ENCODE data around the gene CHSY3.

Gene CHSY3

GRCh38 chr5:129951039-129951438, 46.8 kb downstream of the CHSY3 start:
- DNase-seq: no peak

DNA sequence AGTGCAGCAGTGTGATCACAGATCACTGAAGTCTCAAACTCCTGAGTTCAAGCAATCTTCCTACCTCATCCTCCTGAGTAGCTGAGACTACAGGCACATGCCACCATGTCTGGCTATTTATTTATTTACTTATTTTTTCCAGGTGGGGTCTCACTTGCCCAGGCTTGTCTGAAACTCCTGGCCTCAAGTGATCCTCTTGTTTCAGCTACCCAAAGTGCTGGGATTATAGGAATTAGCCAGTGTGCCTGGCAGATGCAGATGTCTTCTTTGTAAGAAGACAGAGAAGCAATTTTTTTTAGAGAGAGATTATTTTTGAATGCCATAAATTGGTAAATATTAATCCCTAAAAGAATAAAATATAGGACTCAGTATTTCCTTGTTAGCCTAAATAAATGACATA, 54.3 kb downstream of the CHSY3 start:
- no peak for DNase-seq

DNA sequence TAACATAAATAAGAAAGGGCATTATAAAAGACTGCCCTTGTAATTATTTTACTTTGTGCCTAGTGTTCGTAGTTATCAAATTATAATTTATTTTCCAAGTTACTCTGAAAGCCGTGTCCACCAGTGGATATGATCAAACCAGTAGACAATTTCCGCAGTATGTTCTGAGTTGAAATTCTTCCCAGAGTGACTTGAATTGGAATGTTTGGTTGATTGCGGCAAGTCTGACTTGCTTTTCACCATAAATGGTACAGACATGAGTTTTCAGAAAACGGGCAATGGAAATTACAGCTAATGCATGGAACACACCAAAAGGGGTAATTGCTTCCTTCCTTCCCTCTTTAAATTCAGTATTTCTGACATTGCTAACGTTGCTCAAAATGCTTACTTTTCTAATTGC, 56.6 kb downstream of the CHSY3 start:
- no peak for DNase-seq

DNA sequence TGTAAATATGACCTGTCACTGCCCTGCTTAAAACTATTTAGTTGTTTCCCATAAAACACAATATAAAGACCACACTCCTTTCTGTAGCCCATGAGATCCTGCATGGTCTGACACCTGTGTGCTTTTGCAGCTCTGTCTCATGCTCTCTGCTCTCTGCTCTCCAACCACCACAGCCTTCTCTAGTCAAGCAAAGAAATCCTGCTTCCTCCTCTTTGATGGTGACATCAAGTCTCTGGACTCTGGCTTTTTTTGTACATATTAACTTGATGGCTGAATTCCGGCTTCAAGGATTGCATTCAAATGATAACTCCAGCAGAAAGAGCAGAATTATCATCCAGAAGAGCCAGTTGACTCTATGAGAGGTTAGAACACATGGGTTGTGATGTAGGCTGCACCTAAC, 58.2 kb downstream of the CHSY3 start:
- DNase-seq: no peak

- no peak for DNase-seq
Observed at GRCh38 chr5:129963359-129963758, 59.1 kb downstream of the CHSY3 start.

DNA sequence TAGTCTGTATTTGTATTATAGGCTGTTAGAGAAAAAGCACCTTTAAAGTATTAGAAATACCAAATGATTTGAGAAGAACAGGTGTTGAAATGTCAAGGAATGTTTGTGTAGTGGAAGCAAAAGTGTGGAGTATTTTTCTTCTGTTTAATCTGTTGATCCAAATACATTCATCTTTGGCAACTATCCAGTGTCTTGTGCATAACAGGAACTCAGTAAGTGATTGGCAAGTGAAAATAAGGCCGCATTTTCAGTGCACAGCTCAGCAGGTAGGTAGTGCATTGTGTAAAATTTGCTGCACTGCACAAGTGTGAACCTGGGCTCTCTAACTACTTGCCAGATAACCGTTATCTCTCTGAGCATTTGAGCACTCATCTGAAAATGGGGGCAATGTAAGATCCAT, 61.8 kb downstream of the CHSY3 start:
- no peak for DNase-seq

DNA sequence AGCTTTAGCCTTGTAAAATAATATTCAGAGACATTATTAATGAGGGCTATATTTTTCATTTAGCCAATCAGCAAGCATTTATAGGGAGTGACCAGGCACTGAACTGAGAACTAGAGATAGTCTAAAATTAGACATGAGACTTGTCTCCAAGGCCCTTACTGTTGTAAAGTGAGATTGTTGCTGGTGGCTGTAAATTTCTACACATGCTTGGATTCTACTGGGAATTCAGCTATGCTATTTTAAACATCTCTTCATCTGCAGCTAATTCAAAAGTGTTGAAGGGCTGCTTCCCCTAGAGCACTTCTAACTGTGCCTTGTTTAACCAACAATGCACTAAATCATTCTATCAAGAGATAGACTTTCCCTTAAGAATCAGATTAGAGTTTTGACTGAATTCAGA, 67.4 kb downstream of the CHSY3 start:
- no peak for DNase-seq

DNA sequence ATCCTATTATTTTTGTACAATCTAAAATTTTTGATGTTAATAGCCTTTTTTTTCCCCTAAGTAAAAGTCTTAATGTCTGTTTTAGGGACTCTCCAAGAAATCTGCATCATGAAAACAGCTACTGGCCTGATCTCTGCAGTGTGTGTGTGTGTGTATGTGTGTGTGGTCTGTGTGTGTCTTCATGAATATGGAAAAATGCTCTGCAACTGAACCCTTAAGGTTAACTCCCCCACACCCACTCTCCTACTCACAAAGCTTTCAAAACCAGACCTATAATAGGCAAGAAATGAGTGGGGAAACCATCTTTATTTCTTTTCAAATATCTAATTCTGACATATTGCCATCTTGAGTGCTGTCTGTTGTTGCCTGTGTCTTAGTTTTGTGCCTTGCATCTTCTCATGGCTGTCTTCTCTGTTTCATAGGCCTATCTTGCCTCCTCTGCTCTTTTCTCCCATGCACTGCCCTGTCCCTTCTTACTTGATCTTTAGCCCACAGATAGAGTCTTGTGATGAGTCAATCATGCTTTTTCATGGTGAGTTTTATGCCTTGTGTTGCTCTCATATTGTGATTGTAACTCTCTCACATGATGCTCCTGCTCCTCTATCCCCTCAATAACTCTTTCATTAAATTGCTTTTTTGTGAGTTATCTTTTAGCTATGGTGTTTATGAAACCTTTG, 68.3 kb downstream of the CHSY3 start:
- DNase-seq: no peak

DNA sequence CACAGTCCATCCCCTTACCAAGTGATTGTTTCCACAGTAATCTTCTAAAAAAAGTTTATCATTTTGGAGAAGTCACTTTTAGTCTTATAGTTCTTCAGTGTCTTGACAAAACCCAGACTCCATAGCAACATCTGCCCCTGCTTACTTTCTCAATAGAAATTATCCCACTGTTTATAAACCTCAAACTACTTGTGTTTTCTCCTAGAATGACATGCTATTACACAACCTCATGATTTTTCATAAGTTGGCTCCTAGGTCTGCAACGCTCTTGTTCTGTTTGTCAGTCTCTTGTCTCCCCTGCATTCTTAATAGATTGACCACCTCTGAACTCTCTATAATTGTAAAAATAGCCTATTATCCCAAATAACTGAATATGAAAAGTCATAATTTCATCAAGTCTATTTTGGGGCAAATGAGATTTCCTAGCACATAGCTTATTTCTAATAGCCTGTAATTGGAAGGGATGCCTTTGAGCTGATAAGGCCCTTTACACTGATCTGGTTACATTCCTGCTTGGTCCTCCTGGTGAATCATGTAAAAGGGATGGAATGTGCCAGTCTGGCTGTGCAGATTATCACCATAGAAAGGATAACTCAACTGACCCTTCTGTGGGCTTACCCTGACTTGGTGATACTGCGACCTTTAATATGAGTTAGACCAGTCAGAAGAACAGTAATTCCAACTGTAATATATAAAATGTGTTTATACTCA, 69.6 kb downstream of the CHSY3 start:
- DNase-seq: no peak

DNA sequence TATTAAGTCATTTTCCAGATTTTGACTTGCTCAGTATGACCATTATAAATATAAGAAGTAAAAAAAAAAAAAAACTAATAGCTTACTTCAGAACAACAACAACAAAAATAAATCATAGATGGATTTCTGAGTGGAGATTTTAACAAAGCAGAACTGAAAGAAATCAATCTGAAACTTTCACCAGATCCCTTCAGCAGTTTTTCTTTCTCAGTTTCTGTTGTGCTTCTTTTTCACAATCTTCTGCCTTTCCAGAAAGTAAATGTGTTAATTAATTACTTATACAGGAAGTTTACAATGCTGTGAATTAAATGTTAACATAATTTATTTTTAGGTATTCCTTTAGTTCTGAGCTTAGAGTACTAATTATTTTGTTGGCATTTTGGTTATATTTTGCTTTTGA, 73.5 kb downstream of the CHSY3 start:
- no peak for DNase-seq

DNA sequence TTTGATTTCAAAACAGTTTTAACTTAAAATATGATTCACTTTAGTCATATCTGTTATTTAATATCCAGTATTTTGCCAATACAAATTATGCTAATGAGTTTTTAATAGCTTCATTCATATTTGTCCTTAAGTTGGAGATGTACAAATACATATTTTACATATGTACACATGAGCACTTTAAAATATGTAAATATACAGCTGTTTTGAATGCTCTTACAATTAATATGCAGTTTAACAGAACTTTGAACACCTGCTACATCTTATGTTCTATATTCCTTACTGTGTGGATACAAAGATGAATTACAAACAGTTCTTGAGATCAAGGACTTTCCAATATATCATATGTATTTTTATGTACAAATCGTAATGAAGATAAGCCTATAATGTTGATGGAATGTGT, 74.0 kb downstream of the CHSY3 start:
- DNase-seq: no peak

DNA sequence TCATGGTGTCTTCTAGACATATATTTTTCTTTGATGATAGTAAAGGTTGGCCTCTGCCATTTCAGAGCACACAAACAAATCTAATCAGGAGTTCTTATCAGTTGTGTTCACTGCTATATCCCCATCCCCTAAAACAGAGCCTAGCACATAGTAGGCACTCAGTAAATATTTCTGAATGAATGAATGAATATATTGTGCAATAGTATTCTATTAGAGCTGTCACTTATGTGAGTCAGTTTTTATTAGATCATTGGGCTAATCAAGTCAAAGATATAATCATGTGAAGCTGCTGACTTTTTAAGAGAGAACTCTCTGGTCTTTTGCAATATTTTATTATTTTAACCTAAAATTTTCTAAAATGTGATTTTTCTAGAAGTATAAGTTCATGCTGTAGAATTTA, 84.2 kb downstream of the CHSY3 start:
- DNase-seq: no peak

DNA sequence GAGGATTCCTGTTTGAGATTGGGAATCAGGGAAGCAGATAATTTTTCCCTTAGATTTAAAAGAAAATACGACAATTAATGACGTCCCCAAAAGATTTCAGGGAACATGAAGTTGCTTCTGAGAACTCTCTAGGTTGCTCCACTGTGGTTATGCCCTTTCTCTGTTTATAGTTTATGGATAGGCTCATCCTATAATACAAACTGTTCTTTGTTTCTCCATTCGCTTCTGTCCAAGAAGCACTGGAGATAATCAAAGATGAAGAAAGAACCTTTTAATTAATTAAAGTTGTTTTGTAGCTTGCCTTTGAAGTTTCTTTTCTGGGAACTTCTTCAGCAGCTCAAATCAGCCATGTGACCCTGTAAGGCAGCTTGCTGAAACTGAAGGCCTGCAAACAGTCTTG, 87.5 kb downstream of the CHSY3 start:
- no peak for DNase-seq

GRCh38 chr5:129996896-129997295, 92.6 kb downstream of the CHSY3 start:
- no peak for DNase-seq

- DNase-seq: no peak
Observed at GRCh38 chr5:130000460-130000859, 96.2 kb downstream of the CHSY3 start.

DNA sequence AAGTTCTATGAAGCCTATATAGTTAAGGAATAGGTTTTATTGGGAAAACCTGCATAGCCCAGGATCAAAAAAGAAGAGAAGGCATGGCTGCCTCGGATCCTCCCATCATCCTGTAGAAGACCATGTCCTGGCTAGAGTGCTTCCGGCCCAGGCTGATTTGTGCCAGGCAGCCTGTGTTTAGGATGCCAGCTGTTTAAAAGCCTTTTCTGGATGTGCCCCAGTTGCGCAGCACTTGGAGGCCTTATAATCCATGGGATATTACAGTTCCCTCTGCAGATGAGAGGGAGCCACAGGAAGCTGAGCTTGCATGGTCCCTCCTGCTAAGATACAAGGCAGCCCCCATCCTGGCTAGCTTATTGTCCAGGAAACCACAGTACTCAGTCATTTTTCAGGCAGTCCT, 97.9 kb downstream of the CHSY3 start:
- DNase-seq: no peak

DNA sequence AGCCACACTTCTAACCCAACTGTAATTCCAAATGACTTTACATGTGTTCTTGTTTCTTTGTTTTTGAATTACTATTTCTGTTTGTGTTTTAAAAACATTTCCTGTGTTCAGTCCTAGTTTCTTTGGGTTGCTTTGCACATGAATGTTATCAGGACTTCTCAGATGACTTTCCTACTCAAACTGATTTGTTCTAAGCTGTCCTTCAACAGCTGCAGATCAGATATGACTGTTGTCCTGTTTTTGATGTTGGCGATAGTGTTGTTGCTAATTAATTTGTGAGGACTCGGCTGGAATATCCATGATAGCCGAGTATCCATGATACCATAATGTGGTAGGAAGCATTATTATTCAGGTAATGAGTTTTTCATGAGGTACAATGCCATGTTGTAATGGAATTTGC, 98.6 kb downstream of the CHSY3 start:
- DNase-seq: no peak

DNA sequence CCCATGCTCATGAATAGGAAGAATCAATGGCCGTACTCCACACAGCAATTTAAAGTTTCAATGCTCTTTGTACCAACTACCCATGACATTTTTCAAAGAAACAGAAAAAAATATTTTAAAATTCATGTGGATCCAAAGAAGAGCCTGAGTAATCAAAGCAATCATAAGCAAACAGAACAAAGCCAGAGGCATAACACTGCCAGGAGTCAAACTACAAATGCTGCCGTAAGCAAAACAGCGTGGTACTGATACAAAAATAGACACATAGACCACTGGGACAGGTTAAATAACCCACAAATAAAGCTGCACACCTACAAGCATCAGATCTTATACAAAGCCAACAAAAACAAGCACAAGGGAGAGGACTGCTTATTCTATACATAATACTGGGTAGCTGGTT, 107.7 kb downstream of the CHSY3 start:
- no peak for DNase-seq

DNA sequence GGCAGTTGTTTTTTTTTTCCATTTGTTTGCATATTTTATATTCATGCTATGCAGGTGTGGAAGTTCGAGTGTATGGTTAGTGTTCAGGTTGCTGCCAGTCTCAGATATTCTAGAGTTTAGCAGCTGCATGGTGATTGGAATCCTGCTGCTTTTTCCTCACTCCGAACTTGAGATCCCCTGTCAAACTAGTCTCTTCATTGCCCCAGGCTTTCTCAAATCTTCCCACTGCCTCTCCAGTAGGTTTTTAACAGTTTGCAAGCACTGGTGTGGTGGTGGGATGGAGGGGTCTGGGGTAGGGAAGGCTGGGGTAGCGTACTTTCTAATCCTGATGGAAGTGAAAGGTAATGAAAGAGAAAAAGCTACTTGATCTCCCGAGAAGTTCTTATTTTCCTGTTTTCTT, 112.9 kb downstream of the CHSY3 start:
- no peak for DNase-seq

- DNase-seq: no peak
Observed at GRCh38 chr5:130018641-130019040, 114.4 kb downstream of the CHSY3 start.

GRCh38 chr5:130021000-130021399, 116.7 kb downstream of the CHSY3 start:
- no peak for DNase-seq

- no peak for DNase-seq
Observed at GRCh38 chr5:130021876-130022275, 117.6 kb downstream of the CHSY3 start.

DNA sequence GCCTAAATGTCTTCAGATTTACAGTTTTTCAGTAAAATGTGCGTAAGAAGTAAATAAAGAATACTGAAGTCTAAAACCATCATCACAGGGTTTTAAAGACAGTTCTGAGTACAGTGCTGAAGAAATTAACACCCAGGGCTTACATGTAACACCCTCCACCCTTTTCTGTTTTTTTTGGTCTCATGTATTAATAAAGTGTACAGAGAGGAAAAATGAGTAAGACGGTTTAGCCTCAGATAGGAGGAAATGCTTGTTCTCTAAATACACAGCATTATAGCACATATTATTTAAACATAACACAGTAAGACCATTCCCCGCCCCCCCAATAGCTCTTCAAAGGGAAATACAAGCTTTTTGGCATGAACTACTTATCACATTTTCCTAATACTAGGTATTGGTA, 119.3 kb downstream of the CHSY3 start:
- no peak for DNase-seq

GRCh38 chr5:130024006-130024405, 119.7 kb downstream of the CHSY3 start:
- DNase-seq: no peak

- no peak for DNase-seq
Observed at GRCh38 chr5:130025511-130025910, 121.2 kb downstream of the CHSY3 start.
